GM12878 (cell line): Measurements from ENCODE around the gene FBXL7. TPM values are rescaled to one million over a fixed set of nuclear protein-coding genes. Genes with fewer than 3 reads are reported as not detected.

Experiments used
- ATAC-seq: fragments of 200-7000 bp; cut with Tn5 transposase; 3 replicates; pipeline ENCODE4 v1.9.1; 2020; ENCODE audit warnings: mild to moderate bottlenecking, moderate library complexity
- BruUV-seq: library from RNA; stranded (reverse); fragments of 400-500 nt; replicated peaks from 2 replicates; lab custom pipeline; 2021; lab: Mats Ljungman, UMichigan
- CTCF ChIA-PET: fragments of 300-600 bp; sonication (Branson Sonifier 250); formaldehyde crosslinking; extraction: SDS; loops from one replicate; lab custom pipeline; 2021; ENCODE audit warnings: inconsistent platforms; lab: Yijun Ruan, JAX
- POLR2A ChIA-PET: fragments of 350-600 bp; formaldehyde crosslinking; extraction: SDS; loops from one replicate; lab custom pipeline; 2021; ENCODE audit warnings: inconsistent platforms; lab: Charles Lee
- RAD21 ChIA-PET: fragments of 300-600 bp; sonication (Branson Sonifier 250); formaldehyde crosslinking; loops from one replicate; lab custom pipeline; 2023; ENCODE audit warnings: antibody characterized with exemption; ENCODE audit not compliant: unreplicated experiment; lab: Charles Lee
- SMC1A ChIA-PET: fragments of 300-600 bp; sonication (Branson Sonifier 250); formaldehyde crosslinking; loops from one replicate; lab custom pipeline; 2023; ENCODE audit not compliant: unreplicated experiment, uncharacterized antibody; lab: Charles Lee
- DNase-seq: peaks from one replicate; pipeline ENCODE4 v3.0.0-alpha.2; 2011; ENCODE audit warnings: low read depth, low spot score
- FAIRE-seq: peaks from 3 replicates; lab custom pipeline; 2011; peaks lifted over from hg19 to GRCh38; lab: Jason Lieb, UNC
- H2AFZ ChIP-seq: 2 replicates; pipeline ENCODE4 v1.6.0; 2011; ENCODE audit warnings: low read depth, low read length, control low read depth; ENCODE audit not compliant: control insufficient read depth
- H3K27ac ChIP-seq: 2 replicates; pipeline ENCODE4 v1.5.1; 2011; ENCODE audit warnings: control low read depth; ENCODE audit not compliant: control insufficient read depth, insufficient read depth
- H3K27me3 ChIP-seq, 2 experiments: replicated peaks in 1 of 2; 2 replicates each; pipeline versions ENCODE4 v1.6.0 to v1.6.1; 2011; ENCODE audit warnings: low read length in 1 of 2; ENCODE audit not compliant: control insufficient read depth in 2 of 2, insufficient read depth in 2 of 2
- H3K36me3 ChIP-seq, 2 experiments: 2 replicates each; pipeline ENCODE4 v1.5.1; 2011; ENCODE audit warnings: low read length in 1 of 2; ENCODE audit not compliant: control insufficient read depth in 2 of 2, insufficient read depth in 2 of 2
- H3K4me1 ChIP-seq: 2 replicates; pipeline ENCODE4 v1.6.1; 2011; ENCODE audit warnings: mild to moderate bottlenecking, low read length, moderate library complexity, mixed read lengths; ENCODE audit not compliant: control insufficient read depth, insufficient read depth
- H3K4me2 ChIP-seq: 2 replicates; pipeline ENCODE4 v1.6.0; 2011; ENCODE audit warnings: control low read depth; ENCODE audit not compliant: control insufficient read depth, insufficient read depth
- H3K4me3 ChIP-seq: fragments of 200-600 bp; sonication (generic); 2 replicates; pipeline ENCODE4 v1.5.1; 2016
- H3K79me2 ChIP-seq: 2 replicates; pipeline ENCODE4 v1.6.0; 2011; ENCODE audit warnings: low read length; ENCODE audit not compliant: control insufficient read depth, insufficient read depth
- H3K9ac ChIP-seq: 2 replicates; pipeline ENCODE4 v1.8.0; 2011; ENCODE audit warnings: low read length, control low read depth, mixed read lengths; ENCODE audit not compliant: control insufficient read depth, insufficient read depth
- H3K9me3 ChIP-seq: replicated peaks from 3 replicates; pipeline ENCODE4 v1.5.1; 2011; ENCODE audit warnings: mild to moderate bottlenecking, low read length; ENCODE audit not compliant: control insufficient read depth, insufficient read depth
- H4K20me1 ChIP-seq: 2 replicates; pipeline ENCODE4 v1.6.0; 2011; ENCODE audit not compliant: control insufficient read depth, insufficient read depth
- BCL3 ChIP-seq: IDR thresholded peaks from 2 replicates; pipeline ENCODE4 v1.6.1; 2011; ENCODE audit warnings: borderline replicate concordance, low read depth, mild to moderate bottlenecking, moderate library complexity, low read length; ENCODE audit not compliant: insufficient read depth, poor library complexity, severe bottlenecking
- CHD1 ChIP-seq: IDR thresholded peaks from 2 replicates; pipeline ENCODE4 v1.6.1; 2012; ENCODE audit warnings: low read depth, low read length, improper control_type of control experiment
- DPF2 ChIP-seq: fragments of 450-650 bp; IDR thresholded peaks from 2 replicates; pipeline ENCODE4 v1.6.1; 2017; ENCODE audit warnings: mild to moderate bottlenecking
- KDM1A ChIP-seq: fragments of 200-600 bp; sonication (generic); IDR thresholded peaks from 2 replicates; pipeline ENCODE4 v1.6.1; 2016; ENCODE audit warnings: borderline replicate concordance
- KLF5 ChIP-seq: fragments of 450-650 bp; IDR thresholded peaks from 2 replicates; pipeline ENCODE4 v1.6.1; 2014; ENCODE audit warnings: mild to moderate bottlenecking; ENCODE audit not compliant: partially characterized antibody
- LARP7 ChIP-seq: fragments of 450-650 bp; IDR thresholded peaks from 2 replicates; pipeline ENCODE4 v1.6.1; 2017; ENCODE audit warnings: mild to moderate bottlenecking
- NFIC ChIP-seq: IDR thresholded peaks from 2 replicates; pipeline ENCODE4 v1.6.1; 2012; ENCODE audit warnings: low read depth, mild to moderate bottlenecking, inconsistent platforms, low read length, moderate library complexity
- RAD21 ChIP-seq: IDR thresholded peaks from 2 replicates; pipeline ENCODE4 v1.6.1; 2011; ENCODE audit warnings: mild to moderate bottlenecking, low read depth, low read length, moderate library complexity; ENCODE audit not compliant: insufficient read depth
- RAD51 ChIP-seq: fragments of 450-650 bp; IDR thresholded peaks from 2 replicates; pipeline ENCODE4 v1.6.1; 2016; ENCODE audit warnings: moderate library complexity, mild to moderate bottlenecking, inconsistent platforms
- SIX5 ChIP-seq: IDR thresholded peaks from 2 replicates; pipeline ENCODE4 v1.6.1; 2011; ENCODE audit warnings: mild to moderate bottlenecking, low read depth, low read length, moderate library complexity; ENCODE audit not compliant: severe bottlenecking
- SP1 ChIP-seq: IDR thresholded peaks from one replicate; pipeline ENCODE4 v1.6.1; 2011; ENCODE audit warnings: low read depth, low read length
- STAT3 ChIP-seq: IDR thresholded peaks from 2 replicates; pipeline ENCODE4 v1.6.1; 2011; ENCODE audit warnings: low read depth, low read length, improper control_type of control experiment
- WRNIP1 ChIP-seq: IDR thresholded peaks from 2 replicates; pipeline ENCODE4 v1.6.1; 2011; ENCODE audit warnings: low read depth, low read length, improper control_type of control experiment, borderline replicate concordance
- YBX1 ChIP-seq: fragments of 450-650 bp; IDR thresholded peaks from 2 replicates; pipeline ENCODE4 v1.6.1; 2016; ENCODE audit warnings: antibody characterized with exemption
- ZBTB40 ChIP-seq: fragments of 450-650 bp; IDR thresholded peaks from 2 replicates; pipeline ENCODE4 v1.6.1; 2016; ENCODE audit warnings: mild to moderate bottlenecking, moderate library complexity, borderline replicate concordance
- WGBS: methylation state at CpG from one replicate; pipeline ENCODE4 v1.1.6; 2016; ENCODE audit warnings: low lambda C conversion rate; ENCODE audit not compliant: insufficient replicate concordance, insufficient coverage; ENCODE audit errors: missing lambda C conversion rate; 5-methylcytosine and 5-hydroxymethylcytosine counted together
- in situ Hi-C: fragments of 300-500 bp; cut with MboI; formaldehyde crosslinking; loops from 9 replicates; pipeline ENCODE4 v1.14.3; 2018; ENCODE audit warnings: mixed read lengths
- intact Hi-C: fragments of 100-400 bp; cut with micrococcal nuclease; formaldehyde crosslinking; loops from one replicate; pipeline ENCODE4 v1.14.2; 2022; ENCODE audit not compliant: unreplicated experiment
- polyA plus RNA-seq, 11 experiments: library from polyadenylated mRNA; depleted of rRNA in 4 of 11; unstranded in 6 of 11; stranded (reverse) in 5 of 11; fragments of >200 nt; fragmentation: Nextera tagmentation in 4 of 11; fragmentation: Illumina TruSeq in 1 of 11; extraction: Ambion mirVana in 4 of 11; extraction: Trizol in 1 of 11; gene quantifications; 1 replicate in 1 of 11; 2 replicates in 10 of 11; pipeline versions ENCODE4 v1.2.1 to v1.2.3, GENCODE V29; 2011 to 2016; ENCODE audit warnings: inconsistent platforms in 2 of 11, missing spikeins in 2 of 11, low read depth in 1 of 11
- total RNA-seq, 4 experiments: library from RNA; depleted of rRNA in 3 of 4; stranded (reverse); fragments of >200 nt in 3 of 4; fragmentation: Illumina TruSeq in 1 of 4; extraction: Trizol in 1 of 4; gene quantifications; 2 replicates each; pipeline versions ENCODE4 v1.2.1 to v1.2.3, GENCODE V29; 2013 to 2021

The FBXL7 gene
- total and polyA plus RNA-seq, 10 of the 15 experiments (the other 5 are each of a cell fraction or from before 2014, with no cell fraction given), result 0.03 to 0.44 (median 0.16) TPM

- intact Hi-C loops, result no loop called here
- no peak overlapping the region for H3K27ac ChIP-seq
Observed at GRCh38 chr5:15579193-15579990, 79.4 kb downstream of the FBXL7 start.

More at GRCh38 chr5:15579193-15579990, 79.4 kb downstream of the FBXL7 start:
- Histone ChIP-seq H2AFZ (no peak overlapping the region), H3K4me3 (no peak overlapping the region), H3K4me1 (no peaks in the 10 kb centered on the region), H3K27me3 (no peaks in the 10 kb centered on the region), H4K20me1 (no peaks in the 10 kb centered on the region), H3K36me3 (no peaks in the 10 kb centered on the region), H3K9me3 (no peaks in the 10 kb centered on the region), H3K4me2 (no peak overlapping the region), H3K9ac (no peak overlapping the region), H3K79me2 (no peaks in the 10 kb centered on the region)
- ChIA-PET POLR2A (no interaction called here), SMC1A (no interaction called here), CTCF (no interaction called here), RAD21 (no interaction called here)
- ATAC-seq (no peak), FAIRE-seq (no peak), DNase-seq (no peak)
- 0% methylated on average over 3 of the region's 3 CpGs for WGBS
- in situ Hi-C loops, result no loop called here
- BruUV-seq, result no TSS peak
- TF ChIP-seq KLF5, result no peak
- no peak for TF ChIP-seq LARP7
- no peak for TF ChIP-seq SIX5
- no peak for TF ChIP-seq NFIC
- no peak for TF ChIP-seq ZBTB40
- no peak for TF ChIP-seq RAD21
- TF ChIP-seq RAD51, result no peak
- TF ChIP-seq BCL3, result no peak
- no peak for TF ChIP-seq STAT3
- no peak for TF ChIP-seq KDM1A
- TF ChIP-seq SP1, result no peak
- TF ChIP-seq DPF2, result no peak
- TF ChIP-seq YBX1, result no peak
- no peak for TF ChIP-seq WRNIP1
- TF ChIP-seq CHD1, result no peak
- TF ChIP-seq, all 136 proteins: peak for 0
